WERI-Rb-1 (cell line): ENCODE measurements around the gene ZBTB39.

Experiments used
- DNase-seq: peaks from one replicate; pipeline ENCODE4 v3.0.0-alpha.2; 2020
- H3K27ac ChIP-seq: fragments of 250-450 bp; sonication (Bioruptor Pico); 2 replicates; pipeline ENCODE4 v1.5.1; 2020; ENCODE audit warnings: mild to moderate bottlenecking, moderate library complexity
- H3K27me3 ChIP-seq: fragments of 250-450 bp; sonication (Bioruptor Pico); 2 replicates; pipeline ENCODE4 v1.5.1; 2021; ENCODE audit warnings: mild to moderate bottlenecking, low read depth, moderate library complexity; ENCODE audit not compliant: insufficient read depth, severe bottlenecking
- H3K36me3 ChIP-seq: fragments of 250-450 bp; sonication (Bioruptor Pico); 2 replicates; pipeline ENCODE4 v1.5.1; 2020; ENCODE audit warnings: mild to moderate bottlenecking, moderate library complexity
- H3K4me3 ChIP-seq: 2 replicates; pipeline ENCODE4 v1.5.1; 2011; ENCODE audit warnings: low read depth, mild to moderate bottlenecking, control low read depth, low read length
- H3K9me3 ChIP-seq: fragments of 250-450 bp; sonication (Bioruptor Pico); 2 replicates; pipeline ENCODE4 v1.5.1; 2021; ENCODE audit warnings: mild to moderate bottlenecking, moderate library complexity; ENCODE audit not compliant: severe bottlenecking
- TF ChIP-seq, protein P1 (sequence below): IDR thresholded peaks from 2 replicates; pipeline ENCODE4 v1.5.1; 2011; ENCODE audit warnings: low read depth, mild to moderate bottlenecking, control low read depth, inconsistent platforms, low read length

ZBTB39 gene

DNA sequence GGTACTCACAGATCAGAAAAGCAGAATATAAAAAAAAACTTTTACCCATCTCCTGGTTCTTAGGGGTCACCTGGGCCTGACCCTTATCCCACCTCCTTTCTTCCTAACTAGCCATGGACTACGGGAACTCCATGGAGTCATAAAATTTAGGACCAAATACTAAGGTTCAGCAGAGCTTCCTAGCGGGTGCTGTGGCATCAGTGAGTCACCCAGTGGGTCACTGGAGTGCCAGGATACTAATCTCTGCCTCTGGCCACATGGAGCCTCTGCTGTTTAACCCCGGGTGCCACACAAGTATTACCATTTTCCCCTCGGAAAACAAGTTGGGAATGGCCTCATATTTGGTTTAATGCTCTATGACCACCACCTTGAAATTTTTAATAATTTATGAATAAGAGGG is 6.9 kb downstream of the ZBTB39 start:
- no peak for DNase-seq
- Histone ChIP-seq H3K36me3 (peaks cover 53% of the 10 kb centered on the region), H3K27me3 (no peaks in the 10 kb centered on the region), H3K9me3 (no peaks in the 10 kb centered on the region), H3K27ac (no peak overlapping the region), H3K4me3 (no peak overlapping the region)
- TF ChIP-seq, protein P1, sequence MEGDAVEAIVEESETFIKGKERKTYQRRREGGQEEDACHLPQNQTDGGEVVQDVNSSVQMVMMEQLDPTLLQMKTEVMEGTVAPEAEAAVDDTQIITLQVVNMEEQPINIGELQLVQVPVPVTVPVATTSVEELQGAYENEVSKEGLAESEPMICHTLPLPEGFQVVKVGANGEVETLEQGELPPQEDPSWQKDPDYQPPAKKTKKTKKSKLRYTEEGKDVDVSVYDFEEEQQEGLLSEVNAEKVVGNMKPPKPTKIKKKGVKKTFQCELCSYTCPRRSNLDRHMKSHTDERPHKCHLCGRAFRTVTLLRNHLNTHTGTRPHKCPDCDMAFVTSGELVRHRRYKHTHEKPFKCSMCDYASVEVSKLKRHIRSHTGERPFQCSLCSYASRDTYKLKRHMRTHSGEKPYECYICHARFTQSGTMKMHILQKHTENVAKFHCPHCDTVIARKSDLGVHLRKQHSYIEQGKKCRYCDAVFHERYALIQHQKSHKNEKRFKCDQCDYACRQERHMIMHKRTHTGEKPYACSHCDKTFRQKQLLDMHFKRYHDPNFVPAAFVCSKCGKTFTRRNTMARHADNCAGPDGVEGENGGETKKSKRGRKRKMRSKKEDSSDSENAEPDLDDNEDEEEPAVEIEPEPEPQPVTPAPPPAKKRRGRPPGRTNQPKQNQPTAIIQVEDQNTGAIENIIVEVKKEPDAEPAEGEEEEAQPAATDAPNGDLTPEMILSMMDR = no peak

DNA sequence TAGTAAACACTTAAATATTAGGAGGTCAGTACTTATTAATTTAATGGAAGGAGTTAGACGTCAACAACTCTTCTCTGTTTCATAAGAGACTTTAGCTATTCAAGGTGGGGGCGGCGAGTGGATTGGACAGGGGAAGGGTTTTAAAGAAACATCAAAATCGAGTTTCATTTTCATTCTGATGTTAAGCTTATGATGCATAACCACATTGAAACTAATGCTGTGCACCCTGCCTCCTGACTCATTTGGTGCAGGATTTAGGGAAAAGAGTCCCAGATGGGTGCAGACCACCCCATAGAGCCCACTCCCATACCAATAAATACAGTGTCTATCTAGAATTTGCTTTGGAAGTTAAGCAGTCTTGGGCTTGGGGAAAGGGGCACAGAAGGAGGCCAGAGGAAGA is 7.4 kb downstream of the ZBTB39 start:
- no peaks in the 10 kb centered on the region for H3K9me3 ChIP-seq
- no peak for DNase-seq
- H3K36me3 ChIP-seq = peaks cover 49% of the 10 kb centered on the region
- no peak overlapping the region for H3K27ac ChIP-seq
- TF ChIP-seq, protein P1 = no peak
- no peaks in the 10 kb centered on the region for H3K27me3 ChIP-seq
- H3K4me3 ChIP-seq = no peak overlapping the region

DNA sequence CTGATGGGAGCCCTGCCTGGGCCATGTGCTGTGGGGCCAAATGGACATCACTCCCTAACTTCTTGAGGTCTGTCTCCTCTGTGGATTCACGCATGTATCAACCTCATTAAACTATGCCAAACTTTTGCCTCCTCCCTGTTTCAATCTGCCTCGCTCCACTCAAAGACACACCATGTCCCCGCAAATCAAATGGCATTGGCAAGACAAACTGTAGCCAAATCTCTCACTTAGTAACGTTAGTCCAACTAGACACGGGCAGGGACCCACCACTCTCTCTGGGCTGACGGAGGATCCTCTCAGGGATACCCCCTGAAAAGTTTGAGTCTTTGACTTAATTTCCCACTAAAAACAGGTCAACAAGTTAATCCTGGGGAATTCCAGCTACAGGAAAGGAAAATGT is 8.0 kb downstream of the ZBTB39 start:
- no peak for DNase-seq
- Histone ChIP-seq H3K4me3 (no peak overlapping the region), H3K27me3 (no peaks in the 10 kb centered on the region), H3K9me3 (no peaks in the 10 kb centered on the region), H3K27ac (no peak overlapping the region), H3K36me3 (peaks cover 42% of the 10 kb centered on the region)
- TF ChIP-seq, protein P1 = no peak

DNA sequence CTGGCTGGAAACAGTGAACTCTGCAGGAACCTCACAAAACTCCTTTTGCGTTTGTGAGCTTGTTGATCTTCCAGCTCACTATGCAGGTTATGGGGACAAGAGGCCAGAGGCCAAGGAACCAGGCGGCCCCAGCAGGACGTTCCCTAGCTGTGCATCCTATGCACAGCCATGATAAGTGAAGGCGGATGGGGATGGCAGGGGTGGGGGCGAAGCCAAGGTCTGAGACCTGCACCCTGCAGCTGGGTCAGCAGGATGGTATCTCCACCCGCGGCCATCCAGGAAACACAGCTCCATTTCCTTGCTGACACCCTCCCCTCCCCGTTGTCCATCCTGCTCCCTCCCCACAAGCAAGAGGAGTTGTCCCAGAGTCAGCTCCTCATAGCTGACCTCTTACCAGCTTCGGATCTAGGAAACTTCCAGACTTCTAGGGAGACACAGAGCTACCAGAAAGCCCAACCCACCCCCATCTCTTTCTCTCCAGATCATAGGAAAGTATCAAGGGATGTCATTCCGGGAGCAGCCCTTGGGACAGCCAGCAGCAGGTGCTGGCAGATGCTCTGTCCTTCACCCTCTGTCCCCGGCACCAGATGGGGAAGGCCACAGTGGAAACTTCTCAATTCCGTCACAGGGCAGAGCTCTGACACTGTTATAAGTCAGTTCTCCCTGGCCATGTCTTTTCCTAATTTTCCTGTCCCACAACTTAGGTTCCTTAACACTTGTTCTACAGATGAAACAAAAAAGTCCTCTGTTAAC is 9.4 kb downstream of the ZBTB39 start:
- Histone ChIP-seq H3K36me3 (peaks cover 29% of the 10 kb centered on the region), H3K27ac (no peak overlapping the region), H3K27me3 (no peaks in the 10 kb centered on the region), H3K9me3 (no peaks in the 10 kb centered on the region), H3K4me3 (no peak overlapping the region)
- TF ChIP-seq, protein P1 = no peak
- DNase-seq = no peak

DNA sequence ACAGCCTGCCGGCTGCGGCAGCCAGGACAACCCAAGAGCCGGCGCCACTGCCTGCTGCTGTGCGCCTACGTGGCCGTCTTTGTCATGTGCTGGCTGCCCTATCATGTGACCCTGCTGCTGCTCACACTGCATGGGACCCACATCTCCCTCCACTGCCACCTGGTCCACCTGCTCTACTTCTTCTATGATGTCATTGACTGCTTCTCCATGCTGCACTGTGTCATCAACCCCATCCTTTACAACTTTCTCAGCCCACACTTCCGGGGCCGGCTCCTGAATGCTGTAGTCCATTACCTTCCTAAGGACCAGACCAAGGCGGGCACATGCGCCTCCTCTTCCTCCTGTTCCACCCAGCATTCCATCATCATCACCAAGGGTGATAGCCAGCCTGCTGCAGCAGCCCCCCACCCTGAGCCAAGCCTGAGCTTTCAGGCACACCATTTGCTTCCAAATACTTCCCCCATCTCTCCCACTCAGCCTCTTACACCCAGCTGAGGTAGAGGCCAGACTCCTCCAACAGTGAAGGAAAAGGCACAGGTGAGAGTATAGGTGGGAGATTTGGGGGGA is 10.3 kb downstream of the ZBTB39 start:
- Histone ChIP-seq H3K27me3 (no peaks in the 10 kb centered on the region), H3K9me3 (no peaks in the 10 kb centered on the region), H3K27ac (no peak overlapping the region), H3K4me3 (no peak overlapping the region), H3K36me3 (peaks cover 19% of the 10 kb centered on the region)
- TF ChIP-seq, protein P1 = no peak
- DNase-seq = no peak
